AG04449 (cell line): ENCODE results near the gene WDR75.

ENCODE experiments used
- CTCF ChIA-PET: fragments of 350-600 bp; formaldehyde crosslinking; extraction: SDS; loops from one replicate; lab custom pipeline; 2021; ENCODE audit warnings: antibody characterized with exemption; lab: Yijun Ruan, JAX
- POLR2A ChIA-PET: fragments of 400-600, 350-600 bp; formaldehyde crosslinking; extraction: SDS; loops from one replicate; lab custom pipeline; 2020; ENCODE audit warnings: antibody characterized with exemption, inconsistent platforms; lab: Yijun Ruan, JAX
- DNase-seq: peaks from one replicate; pipeline ENCODE4 v3.0.0-alpha.2; 2010; ENCODE audit warnings: low read depth, low spot score
- H3K4me3 ChIP-seq: 2 replicates; pipeline ENCODE4 v1.5.1; 2011; ENCODE audit warnings: low read depth, mild to moderate bottlenecking, control low read depth, low read length
- CTCF ChIP-seq: IDR thresholded peaks from one replicate; pipeline ENCODE4 v1.5.1; 2011; ENCODE audit warnings: mild to moderate bottlenecking, moderate library complexity, low read length, control low read depth, inconsistent platforms; ENCODE audit not compliant: insufficient read depth; ENCODE audit errors: missing control alignments

The WDR75 gene

GRCh38 chr2:189502714-189503113 is 61.4 kb downstream of the WDR75 start:
- CTCF ChIA-PET: no interaction called here

GRCh38 chr2:189504238-189504637 is 63.0 kb downstream of the WDR75 start:
- no peak for DNase-seq
- no peak for TF ChIP-seq CTCF
- POLR2A ChIA-PET: no interaction called here
- CTCF ChIA-PET: no interaction called here
- no peak overlapping the region for H3K4me3 ChIP-seq

More at GRCh38 chr2:189502714-189503113, 61.4 kb downstream of the WDR75 start:
- DNase-seq: no peak
- POLR2A ChIA-PET: no interaction called here
- TF ChIP-seq CTCF: no peak
- H3K4me3 ChIP-seq: no peak overlapping the region

- TF ChIP-seq CTCF: no peak
- no peak for DNase-seq
- ChIA-PET POLR2A (no interaction called here), CTCF (no interaction called here)
- no peak overlapping the region for H3K4me3 ChIP-seq
Measured at GRCh38 chr2:189505492-189505891, 64.2 kb downstream of the WDR75 start.

GRCh38 chr2:189506514-189506976 is 65.3 kb downstream of the WDR75 start:
- H3K4me3 ChIP-seq: no peak overlapping the region
- ChIA-PET CTCF (interaction anchor here (0.7 kb wide), 1 partner anchor 12 kb away, joined by 3 read pairs; no protein-coding TSS in a partner anchor), POLR2A (no interaction called here)
- no peak for TF ChIP-seq CTCF
- no peak for DNase-seq

- no peak overlapping the region for H3K4me3 ChIP-seq
- CTCF ChIA-PET: no interaction called here
- no peak for TF ChIP-seq CTCF
- DNase-seq: no peak
- POLR2A ChIA-PET: no interaction called here
Measured at GRCh38 chr2:189511210-189511959, 70.1 kb downstream of the WDR75 start.

GRCh38 chr2:189511960-189512319 is 70.7 kb downstream of the WDR75 start:
- no peak for TF ChIP-seq CTCF
- ChIA-PET CTCF (no interaction called here), POLR2A (no interaction called here)
- DNase-seq: no peak
- no peak overlapping the region for H3K4me3 ChIP-seq
